Measurements from ENCODE around the gene FBXW11. TPM values are rescaled to one million over a fixed set of nuclear protein-coding genes. Genes with fewer than 3 reads are reported as not detected.

FBXW11 gene
- total and polyA plus RNA-seq, 11 donors = 7.8 to 110 (median 83.0) TPM

DNA sequence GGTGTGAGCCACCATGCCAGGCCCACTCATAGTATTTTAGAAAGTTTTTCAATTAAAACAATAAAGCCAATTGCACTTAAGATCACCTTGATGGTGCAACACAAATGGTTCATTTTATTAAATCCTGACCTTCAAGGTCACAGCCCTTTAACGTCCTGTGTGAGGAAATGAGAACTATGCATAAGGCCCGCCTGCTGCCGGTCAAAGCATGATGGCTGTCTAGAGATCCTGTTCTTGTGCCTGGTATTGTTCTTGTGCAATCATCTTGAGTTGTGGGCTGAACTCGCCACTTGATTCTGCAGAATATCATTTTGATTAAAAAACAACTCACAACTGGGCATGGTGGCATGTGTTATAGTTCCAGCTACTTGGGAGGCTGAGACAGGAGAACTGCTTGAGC is 43.6 kb upstream of the FBXW11 start:
- no peak for ATAC-seq
- WGBS, 4 donors = 79 to 90% (median 83%) methylated on average over 4 of the region's 4 CpGs
- no peaks in the 10 kb centered on the region for H3K9me3 ChIP-seq
- no peak overlapping the region for H3K27ac ChIP-seq
- intact Hi-C loops (cut with DNase I) = loop anchor here in 3 of 10 donors (5.0 to 10.0 kb wide), 2 partner anchors 43 to 635 kb away; partner anchors contain the start of genes FGF18 (in 2 of the 3) and FBXW11 (in 1 of the 3)
- H3K4me1 ChIP-seq = peaks cover 0 to 34% (median 19%) of the 10 kb centered on the region in 12 donors
- TF ChIP-seq, protein P1, sequence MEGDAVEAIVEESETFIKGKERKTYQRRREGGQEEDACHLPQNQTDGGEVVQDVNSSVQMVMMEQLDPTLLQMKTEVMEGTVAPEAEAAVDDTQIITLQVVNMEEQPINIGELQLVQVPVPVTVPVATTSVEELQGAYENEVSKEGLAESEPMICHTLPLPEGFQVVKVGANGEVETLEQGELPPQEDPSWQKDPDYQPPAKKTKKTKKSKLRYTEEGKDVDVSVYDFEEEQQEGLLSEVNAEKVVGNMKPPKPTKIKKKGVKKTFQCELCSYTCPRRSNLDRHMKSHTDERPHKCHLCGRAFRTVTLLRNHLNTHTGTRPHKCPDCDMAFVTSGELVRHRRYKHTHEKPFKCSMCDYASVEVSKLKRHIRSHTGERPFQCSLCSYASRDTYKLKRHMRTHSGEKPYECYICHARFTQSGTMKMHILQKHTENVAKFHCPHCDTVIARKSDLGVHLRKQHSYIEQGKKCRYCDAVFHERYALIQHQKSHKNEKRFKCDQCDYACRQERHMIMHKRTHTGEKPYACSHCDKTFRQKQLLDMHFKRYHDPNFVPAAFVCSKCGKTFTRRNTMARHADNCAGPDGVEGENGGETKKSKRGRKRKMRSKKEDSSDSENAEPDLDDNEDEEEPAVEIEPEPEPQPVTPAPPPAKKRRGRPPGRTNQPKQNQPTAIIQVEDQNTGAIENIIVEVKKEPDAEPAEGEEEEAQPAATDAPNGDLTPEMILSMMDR (IDR thresholded peaks at IDR 0.05) = no peak
- no peak for TF ChIP-seq POLR2A (IDR thresholded peaks at IDR 0.05)
- H3K4me3 ChIP-seq = no peak overlapping the region
- H3K27me3 ChIP-seq = no peaks in the 10 kb centered on the region
- peaks cover 0 to 95% (median 37%) of the 10 kb centered on the region in 9 donors for H3K36me3 ChIP-seq
- no peak for DNase-seq

DNA sequence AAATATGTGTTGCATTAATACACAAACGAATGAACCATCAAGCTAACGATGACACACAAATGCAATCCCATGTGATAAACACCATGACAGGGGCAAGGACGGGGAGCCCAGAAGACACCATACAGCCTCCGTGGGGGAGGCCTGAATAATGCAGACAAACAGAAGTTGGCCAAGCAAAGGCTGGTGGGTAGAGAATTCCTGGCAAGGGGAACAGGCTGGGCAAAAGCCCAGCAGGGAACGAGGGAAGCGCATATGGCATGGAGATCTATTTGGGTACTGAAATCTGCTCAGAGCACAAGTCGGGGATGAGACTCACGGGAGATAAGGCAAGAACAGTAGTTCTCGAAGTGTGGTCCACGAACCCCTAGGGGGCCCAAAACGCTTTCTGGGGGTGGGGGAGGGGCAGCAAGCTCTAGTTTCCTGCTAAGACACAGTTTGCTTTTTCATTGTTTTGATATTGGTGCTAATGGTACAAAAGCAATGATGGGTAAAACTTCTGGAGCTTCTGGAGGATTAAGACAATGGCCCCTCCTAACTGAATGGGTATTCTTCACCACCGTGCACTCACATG is 42.9 kb upstream of the FBXW11 start:
- H3K27me3 ChIP-seq = no peaks in the 10 kb centered on the region
- no peaks in the 10 kb centered on the region for H3K9me3 ChIP-seq
- H3K36me3 ChIP-seq = peaks cover 0 to 95% (median 37%) of the 10 kb centered on the region in 9 donors
- TF ChIP-seq, protein P1 (IDR thresholded peaks at IDR 0.05) = no peak
- no peak for TF ChIP-seq POLR2A (IDR thresholded peaks at IDR 0.05)
- ATAC-seq = no peak
- WGBS, 4 donors = 59 to 72% (median 65%) methylated on average over 12 of the region's 12 CpGs
- intact Hi-C loops (cut with DNase I) = loop anchor here in 5 of 10 donors (5.0 to 10.0 kb wide), 3 partner anchors 42 to 635 kb away; partner anchors contain the start of genes FGF18 (in 3 of the 5) and FBXW11 (in 1 of the 5)
- no peak for DNase-seq
- H3K4me1 ChIP-seq = peaks cover 0 to 34% (median 19%) of the 10 kb centered on the region in 12 donors
- no peak overlapping the region for H3K27ac ChIP-seq
- H3K4me3 ChIP-seq = no peak overlapping the region

DNA sequence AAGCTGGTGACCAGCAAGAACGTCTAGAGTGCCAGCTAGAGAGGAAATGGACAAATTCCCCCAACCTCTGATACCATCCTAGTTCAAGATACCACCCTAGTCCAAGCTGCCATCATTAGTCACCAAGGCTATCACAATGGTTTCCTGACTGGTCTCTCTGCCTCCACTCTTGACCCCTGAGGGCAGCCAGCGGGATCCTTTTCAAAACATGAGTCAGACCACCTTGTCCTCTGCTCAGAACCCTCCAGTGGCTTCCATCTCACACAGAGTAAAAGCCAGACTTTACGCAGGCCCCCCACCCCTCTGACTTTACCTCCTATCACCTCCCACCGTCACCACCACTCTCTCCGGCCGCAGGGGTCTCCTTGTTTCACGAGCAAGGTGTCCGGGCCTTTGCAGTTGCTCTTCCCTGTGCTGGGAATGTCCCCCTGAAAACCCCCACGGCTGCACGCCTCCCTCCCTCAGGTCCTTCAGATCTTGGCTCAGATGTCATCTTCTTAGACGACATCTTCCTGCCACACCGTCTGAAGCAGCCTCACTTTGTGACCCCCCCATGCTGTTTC is 42.2 kb upstream of the FBXW11 start:
- no peak for DNase-seq
- intact Hi-C loops (cut with DNase I) = loop anchor here in 5 of 10 donors (5.0 to 10.0 kb wide), 3 partner anchors 41 to 634 kb away; partner anchors contain the start of genes FGF18 (in 3 of the 5) and FBXW11 (in 1 of the 5)
- WGBS, 4 donors = 86 to 92% (median 90%) methylated on average over 12 of the region's 12 CpGs
- Histone ChIP-seq H3K36me3 (peaks cover 0 to 95% (median 33%) of the 10 kb centered on the region in 9 donors), H3K4me3 (no peak overlapping the region), H3K27me3 (no peaks in the 10 kb centered on the region), H3K27ac (no peak overlapping the region), H3K9me3 (no peaks in the 10 kb centered on the region), H3K4me1 (peaks cover 0 to 34% (median 19%) of the 10 kb centered on the region in 12 donors)
- no peak for ATAC-seq
- no peak for TF ChIP-seq POLR2A (IDR thresholded peaks at IDR 0.05)
- TF ChIP-seq, protein P1 (IDR thresholded peaks at IDR 0.05) = no peak

DNA sequence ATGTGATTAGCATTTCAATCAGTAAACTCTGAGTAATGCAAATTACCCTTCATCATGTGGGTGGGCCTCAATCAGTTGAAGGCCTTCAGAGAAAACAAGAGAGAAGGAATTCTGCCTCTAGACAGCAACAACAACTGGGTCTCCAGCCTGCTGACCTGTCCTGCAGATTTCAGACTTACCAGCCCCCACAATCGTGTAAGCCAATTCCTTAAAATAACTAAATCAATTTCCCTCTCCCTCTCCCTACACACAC is 41.7 kb upstream of the FBXW11 start:
- 57 to 88% (median 81%) methylated on average over 1 of the region's 1 CpG for WGBS, 4 donors
- H3K4me1 ChIP-seq = peaks cover 0 to 34% (median 17%) of the 10 kb centered on the region in 12 donors
- ATAC-seq (no peak), DNase-seq (no peak)
- TF ChIP-seq, protein P1 (IDR thresholded peaks at IDR 0.05) = no peak
- no peak for TF ChIP-seq POLR2A (IDR thresholded peaks at IDR 0.05)
- peaks cover 0 to 95% (median 32%) of the 10 kb centered on the region in 9 donors for H3K36me3 ChIP-seq
- H3K27me3 ChIP-seq = no peaks in the 10 kb centered on the region
- H3K9me3 ChIP-seq = no peaks in the 10 kb centered on the region
- H3K4me3 ChIP-seq = no peak overlapping the region
- intact Hi-C loops (cut with DNase I) = loop anchor here in 5 of 10 donors (5.0 to 10.0 kb wide), 3 partner anchors 41 to 633 kb away; partner anchors contain the start of genes FGF18 (in 3 of the 5) and FBXW11 (in 1 of the 5)
- peak overlapping the region in 1 of 12 donors; percentile 20 for H3K27ac ChIP-seq

All from heart left ventricle (tissue), 16 donors.